Effector memory CD8-positive, alpha-beta T cell (primary cell): ENCODE measurements around the gene GHRHR.

Experiments
- ATAC-seq: fragments of 150-1000 bp; cut with Tn5 transposase; replicated peaks from 2 replicates; pipeline ENCODE4 v1.10.0; 2021; ENCODE audit warnings: mild to moderate bottlenecking, moderate library complexity
- DNase-seq, 3 experiments: peaks; one replicate each; pipeline ENCODE4 v3.0.0; 2021
- H3K27ac Mint-ChIP-seq, 2 donors: one replicate each; pipeline ENCODE4 v1.8.0; 2022; ENCODE audit warnings: mild to moderate bottlenecking in 2 of 2, mixed read lengths in 2 of 2, moderate library complexity in 2 of 2
- H3K27me3 Mint-ChIP-seq, 2 donors: one replicate each; pipeline ENCODE4 v1.8.0; 2022; ENCODE audit warnings: mixed read lengths in 2 of 2
- H3K36me3 Mint-ChIP-seq: one replicate; pipeline ENCODE4 v1.8.0; 2022; ENCODE audit warnings: mild to moderate bottlenecking, moderate library complexity, mixed read lengths; ENCODE audit not compliant: insufficient read depth
- H3K4me1 Mint-ChIP-seq, 2 donors: one replicate each; pipeline ENCODE4 v1.8.0; 2022; ENCODE audit warnings: low read depth in 2 of 2, mixed read lengths in 2 of 2
- H3K4me3 Mint-ChIP-seq, 2 donors: one replicate each; pipeline ENCODE4 v1.8.0; 2022; ENCODE audit warnings: mild to moderate bottlenecking in 2 of 2, mixed read lengths in 2 of 2, moderate library complexity in 2 of 2
- H3K9me3 Mint-ChIP-seq, 2 donors: one replicate each; pipeline ENCODE4 v1.8.0; 2022; ENCODE audit warnings: mixed read lengths in 2 of 2

Gene GHRHR

GRCh38 chr7:30923009-30923773 is 40.6 kb upstream of the GHRHR start:
- peaks cover 0 to 5% of the 10 kb centered on the region in 2 donors for H3K9me3 Mint-ChIP-seq
- no peaks in the 10 kb centered on the region for H3K27me3 Mint-ChIP-seq
- no peak overlapping the region for H3K27ac Mint-ChIP-seq
- no peaks in the 10 kb centered on the region for H3K4me1 Mint-ChIP-seq
- DNase-seq (no peak), ATAC-seq (no peak)
- no peak overlapping the region for H3K4me3 Mint-ChIP-seq
- no peaks in the 10 kb centered on the region for H3K36me3 Mint-ChIP-seq

- Mint-ChIP-seq H3K9me3 (peaks cover 0 to 5% of the 10 kb centered on the region in 2 donors), H3K4me3 (no peak overlapping the region), H3K36me3 (no peaks in the 10 kb centered on the region), H3K27ac (no peak overlapping the region), H3K4me1 (no peaks in the 10 kb centered on the region), H3K27me3 (no peaks in the 10 kb centered on the region)
- ATAC-seq, result no peak
- DNase-seq, result no peak
Measured at GRCh38 chr7:30923774-30924413, 39.9 kb upstream of the GHRHR start.

GRCh38 chr7:30924624-30925023 is 39.1 kb upstream of the GHRHR start:
- Mint-ChIP-seq H3K4me3 (no peak overlapping the region), H3K36me3 (no peaks in the 10 kb centered on the region)
- no peak for DNase-seq

GRCh38 chr7:30925117-30925516 is 38.6 kb upstream of the GHRHR start:
- H3K27me3 Mint-ChIP-seq, result peaks cover 9 to 10% of the 10 kb centered on the region in 2 donors
- peaks cover 0 to 5% of the 10 kb centered on the region in 2 donors for H3K9me3 Mint-ChIP-seq
- H3K36me3 Mint-ChIP-seq, result no peaks in the 10 kb centered on the region
- ATAC-seq (no peak), DNase-seq (no peak)
- H3K4me1 Mint-ChIP-seq, result no peaks in the 10 kb centered on the region
- H3K27ac Mint-ChIP-seq, result no peak overlapping the region
- H3K4me3 Mint-ChIP-seq, result no peak overlapping the region

More at GRCh38 chr7:30924624-30925023, 39.1 kb upstream of the GHRHR start:
- H3K27ac Mint-ChIP-seq, result no peak overlapping the region
- H3K9me3 Mint-ChIP-seq, result peaks cover 0 to 5% of the 10 kb centered on the region in 2 donors
- H3K27me3 Mint-ChIP-seq, result peaks cover 4 to 5% of the 10 kb centered on the region in 2 donors
- no peak for ATAC-seq
- H3K4me1 Mint-ChIP-seq, result no peaks in the 10 kb centered on the region

- no peaks in the 10 kb centered on the region for H3K4me1 Mint-ChIP-seq
- peaks cover 0 to 5% of the 10 kb centered on the region in 2 donors for H3K9me3 Mint-ChIP-seq
- ATAC-seq (no peak), DNase-seq (no peak)
- no peaks in the 10 kb centered on the region for H3K36me3 Mint-ChIP-seq
- no peak overlapping the region for H3K27ac Mint-ChIP-seq
- no peak overlapping the region for H3K4me3 Mint-ChIP-seq
- peaks cover 9 to 10% of the 10 kb centered on the region in 2 donors for H3K27me3 Mint-ChIP-seq
Measured at GRCh38 chr7:30925913-30926312, 37.8 kb upstream of the GHRHR start.

GRCh38 chr7:30926313-30926712 is 37.4 kb upstream of the GHRHR start:
- Mint-ChIP-seq H3K27me3 (peaks cover 9 to 13% of the 10 kb centered on the region in 2 donors), H3K9me3 (peaks cover 0 to 5% of the 10 kb centered on the region in 2 donors), H3K4me1 (no peaks in the 10 kb centered on the region), H3K36me3 (no peaks in the 10 kb centered on the region), H3K27ac (no peak overlapping the region), H3K4me3 (no peak overlapping the region)
- no peak for DNase-seq
- ATAC-seq, result no peak

- DNase-seq (no peak), ATAC-seq (no peak)
- Mint-ChIP-seq H3K27me3 (peaks cover 9 to 20% of the 10 kb centered on the region in 2 donors), H3K36me3 (no peaks in the 10 kb centered on the region), H3K27ac (no peak overlapping the region), H3K4me1 (no peaks in the 10 kb centered on the region), H3K9me3 (peaks cover 0 to 5% of the 10 kb centered on the region in 2 donors), H3K4me3 (no peak overlapping the region)
Measured at GRCh38 chr7:30927040-30927439, 36.7 kb upstream of the GHRHR start.

- peaks cover 9 to 26% of the 10 kb centered on the region in 2 donors for H3K27me3 Mint-ChIP-seq
- H3K36me3 Mint-ChIP-seq, result no peaks in the 10 kb centered on the region
- no peak for ATAC-seq
Measured at GRCh38 chr7:30927559-30927958, 36.2 kb upstream of the GHRHR start.

GRCh38 chr7:30928254-30928872 is 35.4 kb upstream of the GHRHR start:
- Mint-ChIP-seq H3K4me3 (no peak overlapping the region), H3K27ac (no peak overlapping the region), H3K27me3 (peaks cover 9 to 32% of the 10 kb centered on the region in 2 donors), H3K9me3 (peaks cover 0 to 5% of the 10 kb centered on the region in 2 donors), H3K36me3 (no peaks in the 10 kb centered on the region), H3K4me1 (no peaks in the 10 kb centered on the region)
- DNase-seq (no peak), ATAC-seq (no peak)

More at GRCh38 chr7:30927559-30927958, 36.2 kb upstream of the GHRHR start:
- Mint-ChIP-seq H3K9me3 (peaks cover 0 to 5% of the 10 kb centered on the region in 2 donors), H3K27ac (no peak overlapping the region), H3K4me3 (no peak overlapping the region), H3K4me1 (no peaks in the 10 kb centered on the region)
- no peak for DNase-seq

GRCh38 chr7:30929686-30930085 is 34.1 kb upstream of the GHRHR start:
- no peaks in the 10 kb centered on the region for H3K4me1 Mint-ChIP-seq
- H3K36me3 Mint-ChIP-seq, result no peaks in the 10 kb centered on the region
- no peak overlapping the region for H3K4me3 Mint-ChIP-seq
- DNase-seq (no peak), ATAC-seq (no peak)
- H3K27me3 Mint-ChIP-seq, result peaks cover 17 to 45% of the 10 kb centered on the region in 2 donors
- H3K27ac Mint-ChIP-seq, result no peak overlapping the region
- peaks cover 0 to 5% of the 10 kb centered on the region in 2 donors for H3K9me3 Mint-ChIP-seq

GRCh38 chr7:30930621-30931020 is 33.1 kb upstream of the GHRHR start:
- peaks cover 0 to 5% of the 10 kb centered on the region in 2 donors for H3K9me3 Mint-ChIP-seq
- H3K36me3 Mint-ChIP-seq, result no peaks in the 10 kb centered on the region
- H3K4me1 Mint-ChIP-seq, result no peaks in the 10 kb centered on the region
- ATAC-seq (no peak), DNase-seq (no peak)
- H3K27ac Mint-ChIP-seq, result no peak overlapping the region
- peaks cover 25 to 54% of the 10 kb centered on the region in 2 donors for H3K27me3 Mint-ChIP-seq
- no peak overlapping the region for H3K4me3 Mint-ChIP-seq

GRCh38 chr7:30931161-30931928 is 32.4 kb upstream of the GHRHR start:
- Mint-ChIP-seq H3K4me3 (no peak overlapping the region), H3K27me3 (peaks cover 27 to 61% of the 10 kb centered on the region in 2 donors), H3K9me3 (peaks cover 0 to 5% of the 10 kb centered on the region in 2 donors), H3K27ac (no peak overlapping the region), H3K36me3 (no peaks in the 10 kb centered on the region), H3K4me1 (no peaks in the 10 kb centered on the region)
- no peak for DNase-seq
- ATAC-seq, result no peak

GRCh38 chr7:30931929-30932540 is 31.7 kb upstream of the GHRHR start:
- DNase-seq (no peak), ATAC-seq (no peak)
- no peak overlapping the region for H3K27ac Mint-ChIP-seq
- H3K4me1 Mint-ChIP-seq, result no peaks in the 10 kb centered on the region
- H3K4me3 Mint-ChIP-seq, result no peak overlapping the region
- H3K36me3 Mint-ChIP-seq, result no peaks in the 10 kb centered on the region
- peaks cover 34 to 68% of the 10 kb centered on the region in 2 donors for H3K27me3 Mint-ChIP-seq
- H3K9me3 Mint-ChIP-seq, result no peaks in the 10 kb centered on the region
